Measurements from ENCODE around the gene CBFB.

DNA sequence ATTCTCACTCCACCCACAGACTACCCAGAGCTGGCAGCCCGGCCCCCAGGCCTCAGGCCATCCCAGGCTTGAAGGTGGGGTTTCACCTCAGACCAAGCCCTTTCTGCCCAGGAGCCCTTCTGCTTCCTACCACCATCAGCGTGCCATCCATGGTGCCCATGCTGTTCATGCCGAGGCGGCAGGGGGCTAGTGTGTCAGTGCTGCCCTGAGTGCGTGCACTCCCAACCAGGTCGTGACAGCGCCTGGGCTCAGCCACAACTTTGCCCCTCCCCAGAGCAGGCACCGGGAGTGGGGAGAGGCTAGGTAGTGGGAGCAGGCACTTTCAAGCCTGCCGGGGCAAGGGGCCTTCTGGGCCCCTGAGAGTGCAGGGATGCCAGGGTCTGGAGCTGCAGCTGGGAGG is 113.4 kb downstream of the CBFB start:
- TF ChIP-seq POLR2A (IDR thresholded peaks at IDR 0.05): no peak
- TF ChIP-seq, protein P1, sequence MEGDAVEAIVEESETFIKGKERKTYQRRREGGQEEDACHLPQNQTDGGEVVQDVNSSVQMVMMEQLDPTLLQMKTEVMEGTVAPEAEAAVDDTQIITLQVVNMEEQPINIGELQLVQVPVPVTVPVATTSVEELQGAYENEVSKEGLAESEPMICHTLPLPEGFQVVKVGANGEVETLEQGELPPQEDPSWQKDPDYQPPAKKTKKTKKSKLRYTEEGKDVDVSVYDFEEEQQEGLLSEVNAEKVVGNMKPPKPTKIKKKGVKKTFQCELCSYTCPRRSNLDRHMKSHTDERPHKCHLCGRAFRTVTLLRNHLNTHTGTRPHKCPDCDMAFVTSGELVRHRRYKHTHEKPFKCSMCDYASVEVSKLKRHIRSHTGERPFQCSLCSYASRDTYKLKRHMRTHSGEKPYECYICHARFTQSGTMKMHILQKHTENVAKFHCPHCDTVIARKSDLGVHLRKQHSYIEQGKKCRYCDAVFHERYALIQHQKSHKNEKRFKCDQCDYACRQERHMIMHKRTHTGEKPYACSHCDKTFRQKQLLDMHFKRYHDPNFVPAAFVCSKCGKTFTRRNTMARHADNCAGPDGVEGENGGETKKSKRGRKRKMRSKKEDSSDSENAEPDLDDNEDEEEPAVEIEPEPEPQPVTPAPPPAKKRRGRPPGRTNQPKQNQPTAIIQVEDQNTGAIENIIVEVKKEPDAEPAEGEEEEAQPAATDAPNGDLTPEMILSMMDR (IDR thresholded peaks at IDR 0.05): no peak
